ENCODE results near the gene PRSS8. TPM values are rescaled to one million over a fixed set of nuclear protein-coding genes. Genes with fewer than 3 reads are reported as not detected.

Gene PRSS8
- polyA plus RNA-seq, 1 experiment, result not detected

GRCh38 chr16:31110106-31111034 lies 25.2 kb downstream of the PRSS8 start:
- Histone ChIP-seq H3K27ac (ENCODE audit: low read depth, low read length) (no peak overlapping the region), H3K27me3 (ENCODE audit: control insufficient read depth, insufficient read depth, low read length) (no peaks in the 10 kb centered on the region), H3K4me3 (ENCODE audit: low read depth, low read length) (no peak overlapping the region), H3K9me3 (ENCODE audit: control insufficient read depth, insufficient read depth, low read length) (no peaks in the 10 kb centered on the region)
- ChIA-PET POLR2A (no interaction called here), CTCF (interaction anchor here (1.1 to 1.6 kb wide), 2 partner anchors 31 to 32 kb away, joined by 4 to 5 read pairs; no protein-coding TSS in a partner anchor)
- no peak for DNase-seq (ENCODE audit: low read depth, low spot score)
- TF ChIP-seq CTCF (IDR thresholded peaks at IDR 0.05; ENCODE audit: low read depth, low read length), result no peak

GRCh38 chr16:31109622-31110021 lies 25.9 kb downstream of the PRSS8 start:
- H3K27ac ChIP-seq (ENCODE audit: low read depth, low read length), result no peak overlapping the region
- DNase-seq (ENCODE audit: low read depth, low spot score), result no peak
- no peaks in the 10 kb centered on the region for H3K9me3 ChIP-seq (ENCODE audit: control insufficient read depth, insufficient read depth, low read length)
- no peak for TF ChIP-seq CTCF (IDR thresholded peaks at IDR 0.05; ENCODE audit: low read depth, low read length)
- ChIA-PET POLR2A (no interaction called here), CTCF (interaction anchor here (1.1 to 1.6 kb wide), 2 partner anchors 32 to 33 kb away, joined by 4 to 5 read pairs; no protein-coding TSS in a partner anchor)
- no peaks in the 10 kb centered on the region for H3K27me3 ChIP-seq (ENCODE audit: control insufficient read depth, insufficient read depth, low read length)
- H3K4me3 ChIP-seq (ENCODE audit: low read depth, low read length), result peak overlapping the region; percentile 75; the same call in 1 of the 2 replicates

- Histone ChIP-seq H3K4me3 (ENCODE audit: low read depth, low read length) (peak overlapping the region; percentile 75), H3K27ac (ENCODE audit: low read depth, low read length) (no peak overlapping the region), H3K27me3 (ENCODE audit: control insufficient read depth, insufficient read depth, low read length) (no peaks in the 10 kb centered on the region), H3K9me3 (ENCODE audit: control insufficient read depth, insufficient read depth, low read length) (no peaks in the 10 kb centered on the region)
- no peak for DNase-seq (ENCODE audit: low read depth, low spot score)
- ChIA-PET POLR2A (interaction anchor here (1.0 kb wide), 1 partner anchor 8 kb away, joined by 3 read pairs; the partner anchor contains the start of gene KAT8), CTCF (interaction anchor here (1.1 to 1.6 kb wide), 2 partner anchors 33 to 34 kb away, joined by 4 to 5 read pairs; no protein-coding TSS in a partner anchor)
- no peak for TF ChIP-seq CTCF (IDR thresholded peaks at IDR 0.05; ENCODE audit: low read depth, low read length)
Observed at GRCh38 chr16:31108794-31109558, 26.6 kb downstream of the PRSS8 start.

- no peaks in the 10 kb centered on the region for H3K27me3 ChIP-seq (ENCODE audit: control insufficient read depth, insufficient read depth, low read length)
- ChIA-PET POLR2A (interaction anchor here (1.0 to 1.3 kb wide), 1 partner anchor 9 kb away, joined by 3 read pairs; the partner anchor contains the start of gene KAT8), CTCF (interaction anchor here (2.2 kb wide), 1 partner anchor 34 kb away, joined by 6 read pairs; no protein-coding TSS in a partner anchor)
- H3K9me3 ChIP-seq (ENCODE audit: control insufficient read depth, insufficient read depth, low read length), result no peaks in the 10 kb centered on the region
- DNase-seq (ENCODE audit: low read depth, low spot score), result no peak
- TF ChIP-seq CTCF (IDR thresholded peaks at IDR 0.05; ENCODE audit: low read depth, low read length), result no peak
- no peak within 1 kb of the TSS for H3K27ac ChIP-seq (ENCODE audit: low read depth, low read length)
- H3K4me3 ChIP-seq (ENCODE audit: low read depth, low read length), result peak within 1 kb of the TSS; percentile 75
Observed at GRCh38 chr16:31108035-31108793, 27.3 kb downstream of the PRSS8 start, which contains the start of gene BCKDK. Gene BCKDK (plus strand): TSS chr16:31108386. CDS start chr16:31109224, 838 bp downstream.

All from AG04450 (cell line).